A673 (cell line): ENCODE data around the gene NUDT12.

Source experiments
- CTCF ChIP-seq: fragments of 300-800, 200-600 bp; sonication (generic); conservative IDR thresholded peaks from 2 replicates; pipeline ENCODE4 v1.5.1; 2017; ENCODE audit warnings: low read depth, mild to moderate bottlenecking, antibody characterized with exemption, low read length, moderate library complexity, mixed read lengths
- EZH2 ChIP-seq: fragments of 200-600 bp; sonication (generic); IDR thresholded peaks from 2 replicates; pipeline ENCODE4 v1.6.1; 2017; ENCODE audit warnings: borderline replicate concordance, low read depth, mild to moderate bottlenecking, mixed read lengths, antibody characterized with exemption, low read length; ENCODE audit not compliant: poor library complexity, severe bottlenecking

- TF ChIP-seq CTCF (no peak), EZH2 (no peak)
These were observed 48.2 kb downstream of the NUDT12 start for GRCh38 chr5:103514371-103514770.
